ENCODE results near the gene SLC12A9. TPM values are rescaled to one million over a fixed set of nuclear protein-coding genes. Genes with fewer than 3 reads are reported as not detected.

SLC12A9 gene
- total RNA-seq, 1 experiment from 2014 or later: 15.0 TPM

DNA sequence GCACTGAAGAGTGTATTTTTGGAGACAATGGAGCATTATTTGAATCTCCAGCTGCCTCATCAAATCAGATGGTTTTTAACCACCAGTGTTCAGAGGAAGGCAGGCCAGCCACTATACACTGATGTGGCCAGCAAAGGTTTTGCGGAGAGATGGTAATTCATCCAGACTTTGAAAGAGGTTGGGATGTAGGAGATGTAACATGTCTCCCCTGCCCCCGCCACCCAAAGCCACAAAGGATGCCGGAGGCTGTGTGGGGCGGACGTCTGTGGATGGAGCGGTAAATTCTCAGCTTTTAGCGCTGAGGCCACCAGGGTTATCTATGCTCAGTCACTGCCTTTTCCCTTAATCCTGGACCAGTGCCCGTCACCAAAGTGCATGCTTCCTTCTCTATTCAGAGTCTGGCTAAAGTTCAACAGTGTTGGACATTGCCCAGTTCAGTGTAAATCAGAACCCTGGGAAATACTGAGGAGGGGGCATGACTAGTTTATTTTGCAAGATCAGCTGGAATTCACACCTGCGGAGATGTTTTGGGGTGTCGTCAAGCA, 11.0 kb downstream of the SLC12A9 start:
- Histone ChIP-seq H3K27me3 (no peaks in the 10 kb centered on the region), H3K27ac (peak overlapping the region; percentile 43), H3K36me3 (peaks cover 7% of the 10 kb centered on the region), H3K4me1 (peaks cover 18% of the 10 kb centered on the region), H3K9me3 (replicated peaks) (no peaks in the 10 kb centered on the region), H3K4me3 (no peak overlapping the region)
- DNase-seq: peak; percentile 69 to 81

DNA sequence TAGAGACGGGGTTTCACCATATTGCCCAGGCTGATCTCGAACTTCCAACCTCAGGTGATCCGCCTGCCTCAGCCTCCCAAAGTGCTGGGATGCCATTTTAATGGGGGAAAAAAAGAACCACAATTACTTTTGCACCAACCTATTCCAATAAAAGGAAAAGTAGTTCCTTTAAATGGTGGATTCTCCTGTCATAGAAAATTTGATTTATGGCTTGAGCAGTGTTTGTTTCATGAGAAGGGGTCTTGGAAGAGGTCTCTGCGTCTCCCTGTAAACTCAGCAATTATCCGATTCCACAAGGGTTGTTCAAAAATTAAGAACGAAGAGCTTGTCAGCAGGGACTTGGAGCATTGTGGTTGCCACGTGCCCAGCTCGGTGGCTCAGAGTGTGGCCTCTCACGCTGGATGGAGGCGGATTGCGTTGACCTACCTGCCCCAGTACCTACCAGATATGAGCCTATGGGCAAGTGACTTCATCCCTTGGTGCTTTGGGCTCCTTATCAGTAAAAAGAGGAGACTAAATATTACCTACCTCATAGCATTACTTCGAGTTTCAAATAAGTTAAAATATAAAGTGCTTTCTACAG, 11.8 kb downstream of the SLC12A9 start:
- Histone ChIP-seq H3K27ac (no peak overlapping the region), H3K9me3 (replicated peaks) (no peaks in the 10 kb centered on the region)
- DNase-seq: no peak

GRCh38 chr7:100865372-100865911, 12.9 kb downstream of the SLC12A9 start:
- Histone ChIP-seq H3K27ac (no peak overlapping the region), H3K27me3 (no peaks in the 10 kb centered on the region), H3K36me3 (peaks cover 5% of the 10 kb centered on the region; the same call in 1 of the 2 replicates), H3K4me1 (peaks cover 19% of the 10 kb centered on the region), H3K4me3 (no peak overlapping the region), H3K9me3 (replicated peaks) (no peaks in the 10 kb centered on the region)
- no peak for DNase-seq

More for the DNA sequence above, 11.8 kb downstream of the SLC12A9 start:
- no peak overlapping the region for H3K4me3 ChIP-seq
- peaks cover 19% of the 10 kb centered on the region for H3K4me1 ChIP-seq
- no peaks in the 10 kb centered on the region for H3K27me3 ChIP-seq
- H3K36me3 ChIP-seq: peaks cover 9% of the 10 kb centered on the region

DNA sequence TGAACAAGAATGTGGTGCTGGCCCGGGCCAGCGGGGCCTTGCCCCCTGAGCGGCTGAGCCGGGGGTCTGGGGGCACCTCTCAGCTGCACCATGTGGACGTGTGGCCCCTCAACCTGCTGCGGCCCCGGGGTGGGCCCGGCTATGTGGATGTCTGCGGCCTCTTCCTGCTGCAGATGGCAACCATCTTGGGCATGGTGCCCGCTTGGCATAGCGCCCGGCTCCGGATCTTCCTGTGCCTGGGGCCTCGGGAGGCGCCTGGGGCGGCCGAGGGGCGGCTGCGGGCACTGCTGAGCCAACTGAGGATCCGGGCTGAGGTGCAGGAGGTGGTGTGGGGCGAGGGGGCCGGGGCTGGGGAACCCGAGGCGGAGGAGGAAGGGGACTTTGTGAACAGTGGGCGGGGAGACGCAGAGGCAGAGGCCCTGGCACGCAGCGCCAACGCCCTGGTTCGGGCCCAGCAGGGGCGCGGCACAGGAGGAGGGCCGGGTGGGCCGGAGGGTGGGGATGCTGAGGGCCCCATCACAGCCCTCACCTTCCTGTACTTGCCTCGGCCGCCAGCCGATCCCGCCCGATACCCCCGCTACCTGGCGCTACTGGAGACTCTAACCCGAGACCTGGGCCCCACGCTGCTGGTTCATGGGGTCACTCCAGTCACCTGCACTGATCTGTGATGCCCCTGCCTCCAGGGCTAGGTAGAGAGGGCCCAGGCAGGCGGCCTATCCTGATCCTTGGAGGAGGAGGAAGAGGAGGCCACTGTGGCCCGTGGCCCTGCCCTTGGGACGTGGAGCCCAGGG, 13.6 kb downstream of the SLC12A9 start:
- peaks cover 19% of the 10 kb centered on the region for H3K4me1 ChIP-seq
- H3K9me3 ChIP-seq (replicated peaks): no peaks in the 10 kb centered on the region
- H3K27ac ChIP-seq: peak overlapping the region; percentile 96
- peak overlapping the region; percentile 99 for H3K4me3 ChIP-seq
- H3K36me3 ChIP-seq: peaks cover 6% of the 10 kb centered on the region
- no peaks in the 10 kb centered on the region for H3K27me3 ChIP-seq
- DNase-seq: no peak

DNA sequence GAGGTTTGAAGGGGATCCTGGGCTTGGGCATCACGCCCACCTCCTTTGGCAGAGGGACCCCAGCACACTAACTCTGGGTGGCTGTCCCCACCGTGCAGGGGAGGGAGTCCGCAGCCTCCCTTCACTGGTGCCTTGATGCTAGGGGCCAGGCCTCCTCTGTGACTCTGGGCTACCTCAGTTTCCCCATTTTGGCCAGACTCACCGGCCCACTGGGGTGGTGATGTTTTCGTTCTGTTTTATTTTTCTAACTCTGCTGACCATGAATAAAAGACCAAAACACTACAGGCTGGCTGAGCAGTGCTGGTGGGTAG, 14.2 kb downstream of the SLC12A9 start:
- H3K27me3 ChIP-seq: no peaks in the 10 kb centered on the region
- H3K4me1 ChIP-seq: peaks cover 19% of the 10 kb centered on the region
- H3K36me3 ChIP-seq: peaks cover 10% of the 10 kb centered on the region
- no peaks in the 10 kb centered on the region for H3K9me3 ChIP-seq (replicated peaks)
- H3K27ac ChIP-seq: peak overlapping the region; percentile 96
- no peak for DNase-seq
- H3K4me3 ChIP-seq: peak overlapping the region; percentile 99

- Histone ChIP-seq H3K27me3 (no peaks in the 10 kb centered on the region), H3K4me3 (peak within 1 kb of the TSS; percentile 99), H3K9me3 (replicated peaks) (no peaks in the 10 kb centered on the region), H3K4me1 (peaks cover 19% of the 10 kb centered on the region), H3K27ac (peak within 1 kb of the TSS; percentile 96), H3K36me3 (peaks cover 11% of the 10 kb centered on the region)
- DNase-seq: peak; percentile 94
These were observed 14.7 kb downstream of the SLC12A9 start, which contains the start of gene TRIP6 for GRCh38 chr7:100867040-100867775. TSS of gene TRIP6 (plus strand) at chr7:100867387. CDS start at chr7:100867498, 111 bp downstream.

GRCh38 chr7:100867776-100868485, 15.4 kb downstream of the SLC12A9 start:
- Histone ChIP-seq H3K27ac (peak overlapping the region; percentile 96), H3K36me3 (peaks cover 14% of the 10 kb centered on the region), H3K4me3 (peak overlapping the region; percentile 99), H3K27me3 (no peaks in the 10 kb centered on the region), H3K9me3 (replicated peaks) (no peaks in the 10 kb centered on the region), H3K4me1 (peaks cover 15% of the 10 kb centered on the region)
- DNase-seq: no peak

GRCh38 chr7:100873599-100874299, 21.2 kb downstream of the SLC12A9 start:
- peak overlapping the region; percentile 72 for H3K4me3 ChIP-seq
- H3K27ac ChIP-seq: peak overlapping the region; percentile 90
- H3K27me3 ChIP-seq: no peaks in the 10 kb centered on the region
- H3K9me3 ChIP-seq (replicated peaks): no peaks in the 10 kb centered on the region
- peaks cover 54% of the 10 kb centered on the region for H3K36me3 ChIP-seq
- peaks cover 11% of the 10 kb centered on the region; the same call in 1 of the 2 replicates for H3K4me1 ChIP-seq
- DNase-seq: no peak

DNA sequence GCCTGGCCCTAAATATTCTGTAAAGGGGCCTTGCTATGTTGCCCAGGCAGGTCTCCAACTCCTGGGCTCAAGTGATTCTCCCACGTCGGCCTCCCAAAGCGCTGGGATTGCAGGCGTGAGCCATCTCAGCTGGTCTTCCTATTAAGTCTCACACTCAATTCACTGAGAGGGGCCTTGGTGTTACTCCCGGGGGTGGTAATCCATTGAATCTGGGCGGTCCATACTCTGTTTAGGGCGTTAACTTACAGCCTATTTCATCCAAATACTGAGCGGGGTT, 21.7 kb downstream of the SLC12A9 start:
- Histone ChIP-seq H3K4me3 (peak overlapping the region; percentile 72), H3K4me1 (peaks cover 11% of the 10 kb centered on the region; the same call in 1 of the 2 replicates), H3K27me3 (no peaks in the 10 kb centered on the region), H3K36me3 (peaks cover 59% of the 10 kb centered on the region), H3K27ac (peak overlapping the region; percentile 90), H3K9me3 (replicated peaks) (no peaks in the 10 kb centered on the region)
- no peak for DNase-seq

DNA sequence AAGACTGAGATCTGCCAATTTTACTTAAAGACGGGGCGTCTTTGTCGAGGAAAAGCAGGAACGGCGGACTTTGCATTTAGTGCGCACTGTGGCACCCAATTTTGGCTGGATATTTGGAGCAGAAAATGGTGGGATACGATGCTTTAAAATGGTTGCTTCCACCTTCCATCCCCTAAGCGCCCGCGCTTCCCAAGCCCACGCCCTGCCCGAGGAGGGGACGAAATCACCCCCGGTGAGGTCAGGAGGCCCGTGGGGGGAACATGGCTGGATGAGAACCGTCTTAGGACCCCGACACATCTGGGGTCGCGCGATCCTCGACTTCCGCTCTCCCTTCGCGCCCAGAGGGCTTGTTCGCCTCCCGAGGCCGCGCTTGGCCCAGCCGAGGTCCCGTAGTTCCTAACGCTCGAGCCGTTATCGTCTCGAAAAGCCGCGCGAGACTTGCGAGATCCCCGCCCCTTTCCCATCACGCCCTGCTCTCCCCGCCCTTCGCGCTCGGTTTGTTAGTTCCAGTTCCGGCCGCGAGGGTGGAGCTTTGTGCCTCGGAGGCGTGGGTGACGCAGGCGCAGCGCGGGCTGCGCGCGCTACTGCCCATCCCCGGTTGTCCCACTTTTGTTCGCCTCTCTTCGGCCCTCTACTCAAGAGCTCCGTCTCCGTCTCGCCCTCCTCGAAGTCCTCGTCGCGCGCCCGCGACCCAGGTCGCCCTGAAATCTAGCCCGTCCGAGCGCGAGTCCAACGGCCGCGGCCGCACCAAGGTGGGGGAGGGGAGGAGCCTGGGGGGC, 22.3 kb downstream of the SLC12A9 start, which contains the start of gene SRRT:
TSS of gene SRRT (plus strand) at position 527 of the 779 bp plus-strand sequence. CDS start 488 bp downstream, outside the sequence.
- H3K27me3 ChIP-seq: no peaks in the 10 kb centered on the region
- peak within 1 kb of the TSS; percentile 72 for H3K4me3 ChIP-seq
- H3K9me3 ChIP-seq (replicated peaks): no peaks in the 10 kb centered on the region
- H3K4me1 ChIP-seq: peaks cover 11% of the 10 kb centered on the region; the same call in 1 of the 2 replicates
- H3K36me3 ChIP-seq: peaks cover 63% of the 10 kb centered on the region
- peak within 1 kb of the TSS; percentile 90 for H3K27ac ChIP-seq
- peak; percentile 99 for DNase-seq

DNA sequence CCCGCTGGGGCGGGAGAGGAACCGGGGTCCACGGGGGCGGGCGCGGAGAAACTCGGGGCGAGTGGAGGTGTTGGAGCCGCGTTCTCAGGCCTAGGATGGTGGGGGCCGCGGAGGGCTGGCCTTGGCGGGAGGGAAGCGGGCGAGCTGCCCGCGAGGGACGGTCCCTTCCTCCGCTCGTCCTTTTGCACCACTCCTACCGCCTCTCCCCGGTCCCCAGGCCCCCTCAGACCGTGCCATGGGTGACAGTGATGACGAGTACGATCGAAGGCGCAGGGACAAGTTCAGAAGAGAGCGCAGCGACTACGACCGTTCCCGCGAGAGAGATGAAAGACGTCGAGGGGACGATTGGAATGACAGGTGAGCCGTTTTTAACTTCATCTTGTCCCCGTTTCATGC, 22.8 kb downstream of the SLC12A9 start:
- Histone ChIP-seq H3K4me1 (peaks cover 11% of the 10 kb centered on the region; the same call in 1 of the 2 replicates), H3K36me3 (peaks cover 68% of the 10 kb centered on the region), H3K27ac (peak overlapping the region; percentile 90)

GRCh38 chr7:100878013-100878412, 25.5 kb downstream of the SLC12A9 start:
- DNase-seq: no peak
- Histone ChIP-seq H3K9me3 (replicated peaks) (no peaks in the 10 kb centered on the region), H3K27me3 (no peaks in the 10 kb centered on the region), H3K4me3 (no peak overlapping the region), H3K36me3 (peaks cover 81% of the 10 kb centered on the region), H3K27ac (no peak overlapping the region), H3K4me1 (peaks cover 11% of the 10 kb centered on the region; the same call in 1 of the 2 replicates)

More for the DNA sequence above, 22.8 kb downstream of the SLC12A9 start:
- Histone ChIP-seq H3K27me3 (no peaks in the 10 kb centered on the region), H3K4me3 (peak overlapping the region; percentile 72), H3K9me3 (replicated peaks) (no peaks in the 10 kb centered on the region)
- DNase-seq: peak in 1 of 2 experiments; percentile 37

DNA sequence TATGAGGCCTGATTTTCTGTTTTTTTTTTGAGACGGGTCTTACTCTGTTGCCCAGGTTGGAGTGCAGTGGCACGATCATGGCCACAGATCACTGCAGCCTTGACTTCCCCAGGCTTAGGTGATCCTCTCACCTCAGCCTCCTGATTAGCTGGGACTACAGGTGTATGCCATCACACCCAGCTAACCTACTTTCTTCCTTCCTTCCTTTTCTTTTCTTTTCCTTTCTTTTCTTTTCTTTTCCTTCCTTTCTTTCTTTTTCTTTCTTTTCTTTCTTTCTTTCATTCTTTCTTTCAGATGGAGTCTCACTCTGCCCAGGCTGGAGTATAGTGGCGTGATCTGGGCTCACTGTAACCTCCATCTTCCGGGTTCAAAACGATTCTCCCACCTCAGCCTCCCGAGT, 26.2 kb downstream of the SLC12A9 start:
- Histone ChIP-seq H3K4me1 (peaks cover 11% of the 10 kb centered on the region; the same call in 1 of the 2 replicates), H3K36me3 (peaks cover 81% of the 10 kb centered on the region), H3K27me3 (no peaks in the 10 kb centered on the region), H3K27ac (no peak overlapping the region), H3K9me3 (replicated peaks) (no peaks in the 10 kb centered on the region), H3K4me3 (no peak overlapping the region)
- no peak for DNase-seq

Measured in SJCRH30 (cell line).